Measurements from ENCODE around the gene CFAP47. TPM values are rescaled to one million over a fixed set of nuclear protein-coding genes. Genes with fewer than 3 reads are reported as not detected.

The CFAP47 gene
- total RNA-seq, 3 donors from 2014 or later (not counting 1 experiment from before 2014, with no cell fraction given), result not detected

- no peaks in the 10 kb centered on the region for H3K4me1 Mint-ChIP-seq
These were observed 415.0 kb downstream of the CFAP47 start for GRCh38 chrX:36334572-36334971.

GRCh38 chrX:36336751-36337150, 417.2 kb downstream of the CFAP47 start:
- H3K4me3 Mint-ChIP-seq, result no peak overlapping the region
- no peak for ATAC-seq

More at GRCh38 chrX:36334572-36334971, 415.0 kb downstream of the CFAP47 start:
- H3K27me3 Mint-ChIP-seq (ENCODE audit: low read depth in 2 of 2), result no peaks in the 10 kb centered on the region
- Histone ChIP-seq H3K4me3 (ENCODE audit: low read length) (no peak overlapping the region), H3K4me1 (ENCODE audit: control insufficient read depth, insufficient read depth, low read length) (no peaks in the 10 kb centered on the region), H3K9me3 (ENCODE audit: control insufficient read depth, insufficient read depth, low read length) (no peaks in the 10 kb centered on the region), H3K27me3 (ENCODE audit: control insufficient read depth, insufficient read depth, low read length) (no peaks in the 10 kb centered on the region), H3K27ac (ENCODE audit: low read length) (no peak overlapping the region), H3K36me3 (ENCODE audit: control insufficient read depth, insufficient read depth, low read length) (no peaks in the 10 kb centered on the region)
- no peaks in the 10 kb centered on the region for H3K36me3 Mint-ChIP-seq
- intact Hi-C loops (cut with micrococcal nuclease), result no loop called here
- peaks cover 12 to 14% of the 10 kb centered on the region in 2 donors for H3K9me3 Mint-ChIP-seq
- no peak for DNase-seq
- WGBS (ENCODE audit: insufficient coverage), result 67% methylated on average over 1 of the region's 1 CpG
- no peak for ATAC-seq
- no peak for TF ChIP-seq CTCF (IDR thresholded peaks at IDR 0.05)
- H3K27ac Mint-ChIP-seq, result no peak overlapping the region
- H3K4me3 Mint-ChIP-seq, result no peak overlapping the region

GRCh38 chrX:36344301-36344700, 424.8 kb downstream of the CFAP47 start:
- no peak overlapping the region for H3K27ac ChIP-seq (ENCODE audit: low read length)
- Mint-ChIP-seq H3K27ac (no peak overlapping the region), H3K4me3 (no peak overlapping the region), H3K36me3 (no peaks in the 10 kb centered on the region), H3K4me1 (no peaks in the 10 kb centered on the region), H3K27me3 (ENCODE audit: low read depth in 2 of 2) (no peaks in the 10 kb centered on the region), H3K9me3 (peaks cover 0 to 2% of the 10 kb centered on the region in 2 donors)
- intact Hi-C loops (cut with micrococcal nuclease), result no loop called here
- WGBS (ENCODE audit: insufficient coverage), result no CpG with 5 or more reads among the region's 1 CpG
- no peak for DNase-seq
- no peaks in the 10 kb centered on the region for H3K36me3 ChIP-seq (ENCODE audit: control insufficient read depth, insufficient read depth, low read length)
- H3K27me3 ChIP-seq (ENCODE audit: control insufficient read depth, insufficient read depth, low read length), result no peaks in the 10 kb centered on the region
- no peaks in the 10 kb centered on the region for H3K9me3 ChIP-seq (ENCODE audit: control insufficient read depth, insufficient read depth, low read length)
- no peak for TF ChIP-seq CTCF (IDR thresholded peaks at IDR 0.05)
- no peaks in the 10 kb centered on the region for H3K4me1 ChIP-seq (ENCODE audit: control insufficient read depth, insufficient read depth, low read length)
- no peak overlapping the region for H3K4me3 ChIP-seq (ENCODE audit: low read length)
- ATAC-seq, result no peak

More at GRCh38 chrX:36336751-36337150, 417.2 kb downstream of the CFAP47 start:
- H3K27me3 ChIP-seq (ENCODE audit: control insufficient read depth, insufficient read depth, low read length), result no peaks in the 10 kb centered on the region
- Mint-ChIP-seq H3K27me3 (ENCODE audit: low read depth in 2 of 2) (no peaks in the 10 kb centered on the region), H3K27ac (no peak overlapping the region), H3K4me1 (no peaks in the 10 kb centered on the region), H3K9me3 (peaks cover 10 to 11% of the 10 kb centered on the region in 2 donors), H3K36me3 (no peaks in the 10 kb centered on the region)
- H3K36me3 ChIP-seq (ENCODE audit: control insufficient read depth, insufficient read depth, low read length), result no peaks in the 10 kb centered on the region
- WGBS (ENCODE audit: insufficient coverage), result 100% methylated on average over 1 of the region's 3 CpGs
- H3K27ac ChIP-seq (ENCODE audit: low read length), result no peak overlapping the region
- H3K4me3 ChIP-seq (ENCODE audit: low read length), result no peak overlapping the region
- H3K9me3 ChIP-seq (ENCODE audit: control insufficient read depth, insufficient read depth, low read length), result no peaks in the 10 kb centered on the region
- TF ChIP-seq CTCF (IDR thresholded peaks at IDR 0.05), result no peak
- no peak for DNase-seq
- H3K4me1 ChIP-seq (ENCODE audit: control insufficient read depth, insufficient read depth, low read length), result no peaks in the 10 kb centered on the region
- intact Hi-C loops (cut with micrococcal nuclease), result no loop called here

- peaks cover 0 to 2% of the 10 kb centered on the region in 2 donors for H3K9me3 Mint-ChIP-seq
- Histone ChIP-seq H3K4me3 (ENCODE audit: low read length) (no peak overlapping the region), H3K4me1 (ENCODE audit: control insufficient read depth, insufficient read depth, low read length) (no peaks in the 10 kb centered on the region), H3K27me3 (ENCODE audit: control insufficient read depth, insufficient read depth, low read length) (no peaks in the 10 kb centered on the region), H3K27ac (ENCODE audit: low read length) (no peak overlapping the region), H3K36me3 (ENCODE audit: control insufficient read depth, insufficient read depth, low read length) (no peaks in the 10 kb centered on the region), H3K9me3 (ENCODE audit: control insufficient read depth, insufficient read depth, low read length) (no peaks in the 10 kb centered on the region)
- H3K4me1 Mint-ChIP-seq, result no peaks in the 10 kb centered on the region
- H3K36me3 Mint-ChIP-seq, result no peaks in the 10 kb centered on the region
- WGBS (ENCODE audit: insufficient coverage), result no CpG with 5 or more reads among the region's 1 CpG
- no peak overlapping the region for H3K27ac Mint-ChIP-seq
- ATAC-seq (no peak), DNase-seq (no peak)
- no peak overlapping the region for H3K4me3 Mint-ChIP-seq
- no peaks in the 10 kb centered on the region for H3K27me3 Mint-ChIP-seq (ENCODE audit: low read depth in 2 of 2)
- intact Hi-C loops (cut with micrococcal nuclease), result no loop called here
- no peak for TF ChIP-seq CTCF (IDR thresholded peaks at IDR 0.05)
These were observed 429.0 kb downstream of the CFAP47 start for GRCh38 chrX:36348509-36348908.

All from natural killer cell (primary cell).